Transverse colon (tissue), 3 donors: ENCODE results near the gene ANKMY2.

ENCODE experiments used
- CTCF ChIP-seq, 5 experiments: fragments of 200-600 bp in 3 of 5; fragments of 450-650 bp in 2 of 5; sonication (generic) in 3 of 5; IDR thresholded peaks; 1 replicate in 2 of 5; 2 replicates in 3 of 5; pipeline ENCODE4 v1.5.1; 2016 to 2017; ENCODE audit warnings: antibody characterized with exemption in 5 of 5, inconsistent platforms in 3 of 5, mild to moderate bottlenecking in 2 of 5, moderate library complexity in 1 of 5
- POLR2A ChIP-seq: fragments of 450-650 bp; IDR thresholded peaks from one replicate; pipeline ENCODE4 v1.6.1; 2016; ENCODE audit warnings: antibody characterized with exemption, mild to moderate bottlenecking, moderate library complexity

- TF ChIP-seq POLR2A (no peak), CTCF (IDR thresholded peaks at IDR 0.05) (no peak)
Measured at GRCh38 chr7:16564023-16564380, 81.6 kb downstream of the ANKMY2 start.
